ENCODE results near the gene PICALM. TPM values are rescaled to one million over a fixed set of nuclear protein-coding genes. Genes with fewer than 3 reads are reported as not detected.

PICALM gene
- total RNA-seq, 4 donors from 2014 or later: 198 to 320 (median 220) TPM

- 94 to 96% methylated on average over 1 of the region's 1 CpG for WGBS, 2 donors
- no peak overlapping the region for H3K27ac ChIP-seq
- TF ChIP-seq CTCF (IDR thresholded peaks at IDR 0.05) (no peak), POLR2A (IDR thresholded peaks at IDR 0.05) (no peak)
- no peaks in the 10 kb centered on the region for H3K36me3 ChIP-seq
- no peak for DNase-seq
- H3K9me3 ChIP-seq: no peaks in the 10 kb centered on the region
- peaks cover 0 to 8% of the 10 kb centered on the region in 2 donors for H3K4me1 ChIP-seq
- intact Hi-C loops (cut with DNase I): no loop called here
- H3K4me3 ChIP-seq (replicated peaks in 1 of 3): no peak overlapping the region
- H3K27me3 ChIP-seq: no peaks in the 10 kb centered on the region
These were observed 50.6 kb downstream of the PICALM start for GRCh38 chr11:86018249-86018648.

GRCh38 chr11:86016451-86016850 is 52.4 kb downstream of the PICALM start:
- H3K27ac ChIP-seq: no peak overlapping the region

GRCh38 chr11:86015699-86016098 is 53.2 kb downstream of the PICALM start:
- DNase-seq: no peak
- 90 to 93% methylated on average over 4 of the region's 4 CpGs for WGBS, 2 donors
- H3K9me3 ChIP-seq: no peaks in the 10 kb centered on the region
- intact Hi-C loops (cut with DNase I): no loop called here
- peaks cover 0 to 8% of the 10 kb centered on the region in 2 donors for H3K4me1 ChIP-seq
- no peaks in the 10 kb centered on the region for H3K27me3 ChIP-seq
- no peak overlapping the region for H3K4me3 ChIP-seq (replicated peaks in 1 of 3)
- TF ChIP-seq POLR2A (IDR thresholded peaks at IDR 0.05) (no peak), CTCF (IDR thresholded peaks at IDR 0.05) (no peak)
- H3K27ac ChIP-seq: no peak overlapping the region
- peaks cover 0 to 5% of the 10 kb centered on the region in 2 donors for H3K36me3 ChIP-seq

More at GRCh38 chr11:86016451-86016850, 52.4 kb downstream of the PICALM start:
- TF ChIP-seq CTCF (IDR thresholded peaks at IDR 0.05): no peak
- no peak for TF ChIP-seq POLR2A (IDR thresholded peaks at IDR 0.05)
- DNase-seq: no peak
- H3K36me3 ChIP-seq: peaks cover 0 to 5% of the 10 kb centered on the region in 2 donors
- H3K4me3 ChIP-seq (replicated peaks in 1 of 3): no peak overlapping the region
- WGBS, 2 donors: 61 to 76% methylated on average over 2 of the region's 2 CpGs
- no peaks in the 10 kb centered on the region for H3K27me3 ChIP-seq
- no peaks in the 10 kb centered on the region for H3K9me3 ChIP-seq
- intact Hi-C loops (cut with DNase I): no loop called here
- peaks cover 0 to 8% of the 10 kb centered on the region in 2 donors for H3K4me1 ChIP-seq

- TF ChIP-seq POLR2A (IDR thresholded peaks at IDR 0.05): no peak
- no peak for TF ChIP-seq CTCF (IDR thresholded peaks at IDR 0.05)
- DNase-seq: no peak
- intact Hi-C loops (cut with DNase I): no loop called here
- Histone ChIP-seq H3K27ac (no peak overlapping the region), H3K9me3 (no peaks in the 10 kb centered on the region), H3K27me3 (no peaks in the 10 kb centered on the region), H3K36me3 (peaks cover 5 to 7% of the 10 kb centered on the region in 2 donors), H3K4me1 (peaks cover 0 to 8% of the 10 kb centered on the region in 2 donors), H3K4me3 (replicated peaks in 1 of 3) (no peak overlapping the region)
- 66 to 73% methylated on average over 2 of the region's 2 CpGs for WGBS, 2 donors
These were observed 54.7 kb downstream of the PICALM start for GRCh38 chr11:86014221-86014620.

- Histone ChIP-seq H3K4me3 (replicated peaks in 1 of 3) (no peak overlapping the region), H3K9me3 (no peaks in the 10 kb centered on the region), H3K27ac (no peak overlapping the region), H3K27me3 (no peaks in the 10 kb centered on the region), H3K36me3 (peaks cover 6 to 7% of the 10 kb centered on the region in 2 donors), H3K4me1 (peaks cover 0 to 8% of the 10 kb centered on the region in 2 donors)
- intact Hi-C loops (cut with DNase I): no loop called here
- DNase-seq: no peak
- TF ChIP-seq POLR2A (IDR thresholded peaks at IDR 0.05) (no peak), CTCF (IDR thresholded peaks at IDR 0.05) (no peak)
These were observed 55.2 kb downstream of the PICALM start for GRCh38 chr11:86013713-86014112.
